Spleen (tissue), 7 donors: ENCODE measurements around the gene MIR17HG.

Source experiments
- CTCF ChIP-seq, 11 experiments: fragments of 200-600 bp in 7 of 11; fragments of 450-650 bp in 4 of 11; sonication (generic) in 4 of 11; IDR thresholded peaks in 8 of 11; conservative IDR thresholded peaks in 3 of 11; 1 replicate in 7 of 11; 2 replicates in 4 of 11; pipeline versions ENCODE4 v1.4.0 to v1.8.0; 2016 to 2021; ENCODE audit warnings: antibody characterized with exemption in 11 of 11, inconsistent platforms in 4 of 11, mild to moderate bottlenecking in 1 of 11
- POLR2A ChIP-seq, 3 donors: fragments of 450-650 bp; IDR thresholded peaks; one replicate each; pipeline ENCODE4 v1.5.1; 2017; ENCODE audit warnings: antibody characterized with exemption in 3 of 3, mild to moderate bottlenecking in 1 of 3
- donor health status: DM: no; HTN: no; CAD: no; lungs with moderate emphysema.
- donor health status: DM: no; HTN: no; CAD: no.
- donor health status: DM: no; HTN: no; CAD: no.

- TF ChIP-seq POLR2A (IDR thresholded peaks at IDR 0.05) (no peak), CTCF (IDR thresholded peaks at IDR 0.05 in 8 of 11, conservative IDR thresholded peaks at IDR 0.05 in 3 of 11) (no peak)
These were observed 25.4 kb downstream of the MIR17HG start for GRCh38 chr13:91372911-91373310.
